Right cardiac atrium (tissue), 5 donors: ENCODE results near the gene APLN. TPM values are rescaled to one million over a fixed set of nuclear protein-coding genes. Genes with fewer than 3 reads are reported as not detected.

Experiments
- ATAC-seq, 2 donors: fragments of 200-7000 bp; cut with Tn5 transposase; one replicate each; pipeline versions ENCODE4 v1.8.0 to v1.9.1; 2020; ENCODE audit warnings: moderate library complexity in 2 of 2, mild to moderate bottlenecking in 1 of 2
- DNase-seq, 3 donors: peaks; one replicate each; pipeline ENCODE4 v3.0.0-alpha.2; 2020
- H3K27ac ChIP-seq: one replicate; pipeline ENCODE4 v1.5.1; 2013; ENCODE audit warnings: mild to moderate bottlenecking, low read length, control low read depth, moderate library complexity
- H3K27me3 ChIP-seq: one replicate; pipeline ENCODE4 v1.6.1; 2013; ENCODE audit not compliant: control insufficient read depth, insufficient read depth
- H3K4me1 ChIP-seq: one replicate; pipeline ENCODE4 v1.6.1; 2013; ENCODE audit warnings: low read length; ENCODE audit not compliant: control insufficient read depth, insufficient read depth
- H3K4me3 ChIP-seq: one replicate; pipeline ENCODE4 v1.5.1; 2013; ENCODE audit warnings: low read length, control low read depth
- H3K9me3 ChIP-seq: one replicate; pipeline ENCODE4 v1.6.1; 2013; ENCODE audit warnings: low read length; ENCODE audit not compliant: control insufficient read depth
- WGBS: extraction: QIAGEN DNeasy Blood & Tissue Kit; methylation state at CpG from one replicate; pipeline ENCODE4 v1.1.7; 2013; 5-methylcytosine and 5-hydroxymethylcytosine counted together
- intact Hi-C, 4 donors: fragments of 100-400 bp; cut with DNase I; formaldehyde crosslinking; loops; one replicate each; pipeline versions ENCODE4 v1.11.0 to v1.14.0; 2022 to 2023
- polyA plus RNA-seq: library from polyadenylated mRNA; stranded (reverse); fragments of 200-250 nt; gene quantifications from one replicate; pipeline ENCODE4 v1.2.3, GENCODE V29; 2013
- total RNA-seq, 4 donors: library from RNA; stranded (reverse); fragmentation: NEBNext Ultra II Directional; extraction: Animal tissue kit (Norgen Biotek cat#: 25700); gene quantifications; one replicate each; pipeline ENCODE4 v1.2.1, GENCODE V29; 2021
- donor health status: healthy with polysubstance abuse.
- donor health status: DM: no; HTN: yes; CAD: no.
- donor health status: DM: no; HTN: no; CAD: no.
- donor health status: DM: no; HTN: yes; CAD: no; lungs with severe emphysema.
- donor health status: DM: yes; HTN: yes; CAD: no.

Gene APLN
- total and polyA plus RNA-seq, 5 donors = 4.0 to 10.5 (median 7.0) TPM

GRCh38 chrX:129693354-129693753 lies 38.6 kb upstream of the APLN start:
- Histone ChIP-seq H3K27ac (no peak overlapping the region), H3K4me3 (no peak overlapping the region), H3K9me3 (no peaks in the 10 kb centered on the region), H3K27me3 (no peaks in the 10 kb centered on the region), H3K4me1 (peaks cover 4% of the 10 kb centered on the region)
- ATAC-seq (no peak), DNase-seq (no peak)
- intact Hi-C loops = no loop called here
- 91% methylated on average over 3 of the region's 3 CpGs for WGBS

- ATAC-seq = peak; percentile 74 to 79
- WGBS = 49% methylated on average over 10 of the region's 10 CpGs
- Histone ChIP-seq H3K4me3 (no peak overlapping the region), H3K9me3 (no peaks in the 10 kb centered on the region), H3K4me1 (peaks cover 4% of the 10 kb centered on the region), H3K27ac (no peak overlapping the region), H3K27me3 (no peaks in the 10 kb centered on the region)
- intact Hi-C loops = no loop called here
- peak in 2 of 3 donors; percentile 56 to 69 for DNase-seq
These were observed 35.7 kb upstream of the APLN start for GRCh38 chrX:129690435-129690834.

GRCh38 chrX:129689796-129690195 lies 35.0 kb upstream of the APLN start:
- no peaks in the 10 kb centered on the region for H3K27me3 ChIP-seq
- peaks cover 4% of the 10 kb centered on the region for H3K4me1 ChIP-seq
- H3K27ac ChIP-seq = no peak overlapping the region
- no peak for ATAC-seq
- DNase-seq = no peak
- intact Hi-C loops = no loop called here
- H3K9me3 ChIP-seq = no peaks in the 10 kb centered on the region
- WGBS = 90% methylated on average over 5 of the region's 5 CpGs
- H3K4me3 ChIP-seq = no peak overlapping the region

- intact Hi-C loops = no loop called here
- DNase-seq = no peak
- no peak for ATAC-seq
- peaks cover 4% of the 10 kb centered on the region for H3K4me1 ChIP-seq
- WGBS = over 99% methylated on average over 3 of the region's 3 CpGs
- no peaks in the 10 kb centered on the region for H3K27me3 ChIP-seq
- no peak overlapping the region for H3K4me3 ChIP-seq
- no peaks in the 10 kb centered on the region for H3K9me3 ChIP-seq
- H3K27ac ChIP-seq = no peak overlapping the region
These were observed 33.3 kb upstream of the APLN start for GRCh38 chrX:129688097-129688496.

- H3K9me3 ChIP-seq = no peaks in the 10 kb centered on the region
- no peak overlapping the region for H3K27ac ChIP-seq
- ATAC-seq = peak; percentile 78 to 88
- H3K4me1 ChIP-seq = peaks cover 4% of the 10 kb centered on the region
- 35% methylated on average over 2 of the region's 2 CpGs for WGBS
- H3K4me3 ChIP-seq = no peak overlapping the region
- intact Hi-C loops = no loop called here
- H3K27me3 ChIP-seq = no peaks in the 10 kb centered on the region
- DNase-seq = peak; percentile 50 to 71 (median 70)
These were observed 31.7 kb upstream of the APLN start for GRCh38 chrX:129686422-129686948.

GRCh38 chrX:129682979-129683378 lies 28.2 kb upstream of the APLN start:
- Histone ChIP-seq H3K27ac (no peak overlapping the region), H3K27me3 (no peaks in the 10 kb centered on the region), H3K4me1 (peaks cover 4% of the 10 kb centered on the region), H3K4me3 (no peak overlapping the region), H3K9me3 (no peaks in the 10 kb centered on the region)
- DNase-seq (no peak), ATAC-seq (no peak)
- WGBS = 100% methylated on average over 1 of the region's 1 CpG
- intact Hi-C loops = no loop called here

- Histone ChIP-seq H3K9me3 (no peaks in the 10 kb centered on the region), H3K4me1 (peaks cover 4% of the 10 kb centered on the region), H3K27me3 (no peaks in the 10 kb centered on the region), H3K27ac (no peak overlapping the region), H3K4me3 (no peak overlapping the region)
- no peak for DNase-seq
- no peak for ATAC-seq
- intact Hi-C loops = no loop called here
- WGBS = 81% methylated on average over 1 of the region's 1 CpG
These were observed 25.1 kb upstream of the APLN start for GRCh38 chrX:129679901-129680300.

GRCh38 chrX:129678614-129679195 lies 23.9 kb upstream of the APLN start:
- peak; percentile 20 to 22 for ATAC-seq
- WGBS = 40% methylated on average over 14 of the region's 14 CpGs
- no peaks in the 10 kb centered on the region for H3K27me3 ChIP-seq
- peak overlapping the region; percentile 49 for H3K4me3 ChIP-seq
- peaks cover 4% of the 10 kb centered on the region for H3K4me1 ChIP-seq
- peak in 1 of 3 donors; percentile 63 for DNase-seq
- H3K27ac ChIP-seq = peak overlapping the region; percentile 38
- intact Hi-C loops = no loop called here
- H3K9me3 ChIP-seq = no peaks in the 10 kb centered on the region

GRCh38 chrX:129667412-129667811 lies 12.7 kb upstream of the APLN start:
- Histone ChIP-seq H3K4me1 (peaks cover 2% of the 10 kb centered on the region), H3K9me3 (no peaks in the 10 kb centered on the region), H3K27me3 (no peaks in the 10 kb centered on the region), H3K4me3 (no peak overlapping the region), H3K27ac (no peak overlapping the region)
- intact Hi-C loops = no loop called here
- DNase-seq = no peak
- ATAC-seq = no peak

- peaks cover 2% of the 10 kb centered on the region for H3K4me1 ChIP-seq
- H3K9me3 ChIP-seq = no peaks in the 10 kb centered on the region
- DNase-seq (no peak), ATAC-seq (peak in 1 of 2 donors; percentile 80)
- intact Hi-C loops = no loop called here
- no peaks in the 10 kb centered on the region for H3K27me3 ChIP-seq
- H3K4me3 ChIP-seq = no peak overlapping the region
- H3K27ac ChIP-seq = no peak overlapping the region
- 31% methylated on average over 7 of the region's 7 CpGs for WGBS
These were observed 11.3 kb upstream of the APLN start for GRCh38 chrX:129665916-129666644.

- ATAC-seq (peak in 1 of 2 donors; percentile 66), DNase-seq (no peak)
- Histone ChIP-seq H3K4me3 (no peak overlapping the region), H3K27ac (no peak overlapping the region), H3K27me3 (no peaks in the 10 kb centered on the region), H3K9me3 (no peaks in the 10 kb centered on the region), H3K4me1 (peaks cover 2% of the 10 kb centered on the region)
- intact Hi-C loops = no loop called here
- WGBS = 37% methylated on average over 3 of the region's 3 CpGs
These were observed 8.4 kb upstream of the APLN start for GRCh38 chrX:129663171-129663570.
